Measurements from ENCODE around the gene LRRC14B. TPM values are rescaled to one million over a fixed set of nuclear protein-coding genes. Genes with fewer than 3 reads are reported as not detected.
"Not testable (repeated sequence)": the region's sequence is repeated elsewhere in the genome, so short reads cannot be mapped to it uniquely, and the experiment has no call there.

The LRRC14B gene
- total RNA-seq, 1 donor from 2014 or later = not detected

DNA sequence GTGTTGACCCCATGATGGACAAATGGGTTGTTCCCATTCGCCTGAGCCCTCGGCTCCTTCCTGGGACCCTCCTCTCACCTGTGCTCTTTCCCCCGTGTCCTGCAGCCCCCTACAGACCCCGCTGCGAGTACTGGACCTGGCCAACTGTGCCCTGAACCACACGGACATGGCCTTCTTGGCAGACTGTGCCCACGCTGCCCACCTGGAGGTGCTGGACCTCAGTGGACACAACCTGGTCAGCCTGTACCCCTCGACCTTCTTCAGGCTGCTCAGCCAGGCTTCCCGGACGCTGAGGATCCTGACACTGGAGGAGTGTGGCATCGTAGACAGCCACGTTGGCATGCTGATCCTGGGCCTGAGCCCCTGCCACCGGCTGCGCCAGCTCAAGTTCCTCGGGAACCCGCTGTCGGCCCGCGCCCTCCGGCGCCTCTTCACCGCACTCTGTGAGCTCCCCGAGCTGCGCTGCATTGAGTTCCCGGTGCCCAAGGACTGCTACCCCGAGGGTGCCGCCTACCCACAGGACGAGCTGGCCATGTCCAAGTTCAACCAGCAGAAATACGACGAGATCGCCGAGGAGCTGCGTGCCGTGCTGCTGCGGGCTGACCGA, 3.4 kb downstream of the LRRC14B start:
- Mint-ChIP-seq H3K36me3 (ENCODE audit: low read depth) (peaks cover 2% of the 10 kb centered on the region), H3K27ac (ENCODE audit: unreplicated experiment) (no peak overlapping the region), H3K4me1 (ENCODE audit: low read depth) (no peaks in the 10 kb centered on the region), H3K4me3 (ENCODE audit: unreplicated experiment) (no peak overlapping the region), H3K9me3 (ENCODE audit: low read depth) (no peaks in the 10 kb centered on the region), H3K27me3 (ENCODE audit: low read depth) (no peaks in the 10 kb centered on the region)
- peak; percentile 91 for DNase-seq (ENCODE audit: low spot score)
- no peak for TF ChIP-seq CTCF (IDR thresholded peaks at IDR 0.05)

DNA sequence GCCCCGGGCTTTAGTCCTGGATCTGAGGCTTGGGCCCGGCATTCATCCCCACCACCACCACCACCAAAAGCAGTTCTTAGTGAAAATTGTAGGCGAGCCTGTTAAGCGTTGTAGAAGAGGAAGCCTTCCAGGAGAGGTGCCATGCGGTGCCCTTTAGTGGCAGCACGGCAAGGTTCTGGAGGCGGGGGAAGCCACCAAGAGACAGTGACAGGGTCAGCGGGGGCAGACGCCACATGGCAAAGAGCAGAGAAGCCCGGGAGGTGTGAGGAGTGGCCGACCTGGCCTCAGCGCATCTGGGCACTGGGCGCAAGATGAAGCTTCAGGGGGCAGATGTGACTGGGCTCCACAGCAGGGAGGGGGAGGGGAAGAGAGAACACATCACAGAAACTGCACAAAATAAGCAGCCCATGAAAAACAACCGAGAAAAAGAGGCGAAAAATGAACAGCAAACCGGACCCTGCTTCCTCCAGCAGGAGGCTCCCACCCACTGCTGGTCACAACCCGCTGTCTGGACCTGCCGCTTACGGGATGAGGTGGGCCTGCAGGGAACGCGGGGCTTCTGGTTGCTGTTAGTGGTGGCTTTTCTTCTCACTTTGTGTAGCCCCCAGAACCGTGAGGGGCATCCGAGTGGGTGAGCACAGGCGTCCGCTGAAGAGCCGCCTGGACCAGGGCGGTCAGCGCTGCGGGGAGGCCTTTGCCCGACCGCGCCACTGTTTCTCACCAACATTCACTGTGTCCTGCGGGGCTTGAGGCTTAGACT, 4.3 kb downstream of the LRRC14B start:
- no peak overlapping the region for H3K4me3 Mint-ChIP-seq (ENCODE audit: unreplicated experiment)
- peaks cover 2% of the 10 kb centered on the region for H3K36me3 Mint-ChIP-seq (ENCODE audit: low read depth)
- no peak overlapping the region for H3K27ac Mint-ChIP-seq (ENCODE audit: unreplicated experiment)
- TF ChIP-seq CTCF (IDR thresholded peaks at IDR 0.05) = peak; percentile 17
- H3K9me3 Mint-ChIP-seq (ENCODE audit: low read depth) = no peaks in the 10 kb centered on the region
- H3K27me3 Mint-ChIP-seq (ENCODE audit: low read depth) = no peaks in the 10 kb centered on the region
- peak; percentile 77 for DNase-seq (ENCODE audit: low spot score)
- no peaks in the 10 kb centered on the region for H3K4me1 Mint-ChIP-seq (ENCODE audit: low read depth)

DNA sequence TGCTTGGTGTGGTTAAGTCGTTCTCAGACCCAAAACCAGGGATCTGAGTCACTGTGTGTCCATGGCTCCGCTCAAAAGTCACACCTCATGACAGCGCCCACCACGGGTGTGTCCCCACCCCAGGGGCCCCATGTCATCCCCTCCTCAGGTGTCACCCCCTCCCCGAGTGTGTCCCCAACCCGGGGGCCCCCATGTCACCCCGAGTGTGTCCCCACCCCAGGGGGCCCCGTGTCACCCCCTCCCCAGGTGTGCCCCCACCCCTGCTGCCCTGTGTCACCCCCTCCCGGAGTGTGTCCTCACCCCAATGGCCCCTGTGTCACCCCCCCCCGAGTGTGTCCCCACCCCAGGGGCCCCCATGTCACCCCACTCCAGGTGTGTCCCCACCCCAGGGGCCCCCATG, 5.1 kb downstream of the LRRC14B start:
- Mint-ChIP-seq H3K36me3 (ENCODE audit: low read depth) (peaks cover 2% of the 10 kb centered on the region), H3K27me3 (ENCODE audit: low read depth) (no peaks in the 10 kb centered on the region), H3K4me3 (ENCODE audit: unreplicated experiment) (no peak overlapping the region), H3K9me3 (ENCODE audit: low read depth) (no peaks in the 10 kb centered on the region), H3K27ac (ENCODE audit: unreplicated experiment) (no peak overlapping the region), H3K4me1 (ENCODE audit: low read depth) (no peaks in the 10 kb centered on the region)
- DNase-seq (ENCODE audit: low spot score) = peak; percentile 76
- TF ChIP-seq CTCF (IDR thresholded peaks at IDR 0.05) = no peak

DNA sequence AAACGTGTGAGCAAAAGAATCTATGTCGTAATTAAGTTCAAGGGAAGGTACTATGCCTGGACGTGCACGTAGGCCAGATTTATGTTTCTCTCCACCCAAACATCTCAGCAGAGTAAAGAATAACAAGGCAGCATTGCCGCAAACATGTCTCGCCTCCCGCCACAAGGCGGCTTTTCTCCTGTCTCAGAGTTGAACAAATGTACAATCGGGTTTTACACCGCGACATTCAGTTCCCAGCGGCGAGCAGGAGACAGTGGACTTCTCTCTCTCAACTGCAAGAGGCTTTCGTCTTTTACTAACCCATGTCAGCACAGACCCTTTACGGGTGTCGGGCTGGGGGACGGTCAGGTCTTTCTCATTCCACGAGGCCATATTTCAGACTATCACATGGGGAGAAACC, 5.7 kb downstream of the LRRC14B start:
- H3K27ac Mint-ChIP-seq (ENCODE audit: unreplicated experiment); H3K9me3 Mint-ChIP-seq (ENCODE audit: low read depth); H3K4me3 Mint-ChIP-seq (ENCODE audit: unreplicated experiment); H3K27me3 Mint-ChIP-seq (ENCODE audit: low read depth); DNase-seq (ENCODE audit: low spot score); H3K4me1 Mint-ChIP-seq (ENCODE audit: low read depth); H3K36me3 Mint-ChIP-seq (ENCODE audit: low read depth): not testable (repeated sequence)

- no peak for DNase-seq (ENCODE audit: low spot score)
- H3K9me3 Mint-ChIP-seq (ENCODE audit: low read depth) = no peaks in the 10 kb centered on the region
- H3K4me3 Mint-ChIP-seq (ENCODE audit: unreplicated experiment) = no peak overlapping the region
- no peak overlapping the region for H3K27ac Mint-ChIP-seq (ENCODE audit: unreplicated experiment)
- no peaks in the 10 kb centered on the region for H3K4me1 Mint-ChIP-seq (ENCODE audit: low read depth)
- no peak for TF ChIP-seq CTCF (IDR thresholded peaks at IDR 0.05)
- peaks cover 5% of the 10 kb centered on the region for H3K36me3 Mint-ChIP-seq (ENCODE audit: low read depth)
- H3K27me3 Mint-ChIP-seq (ENCODE audit: low read depth) = no peaks in the 10 kb centered on the region
These were observed 6.7 kb downstream of the LRRC14B start for GRCh38 chr5:197892-198489.
